Neutrophil (primary cell): Measurements from ENCODE around the gene PGAM4.
A peak's percentile ranks its signal among the peaks of the same experiment; 100 is the strongest.
"Not testable (repeated sequence)": the region's sequence is repeated elsewhere in the genome, so short reads cannot be mapped to it uniquely, and the experiment has no call there.

Experiments
- H3K27ac ChIP-seq: fragments of 200-600 bp; sonication (generic); 2 replicates; pipeline ENCODE4 v1.5.1; 2016; ENCODE audit warnings: mild to moderate bottlenecking, moderate library complexity
- H3K27me3 ChIP-seq: fragments of 200-600 bp; sonication (generic); 2 replicates; pipeline ENCODE4 v1.6.0; 2016; ENCODE audit warnings: mild to moderate bottlenecking
- H3K36me3 ChIP-seq: fragments of 200-600 bp; sonication (generic); 2 replicates; pipeline ENCODE4 v1.5.1; 2017
- H3K4me1 ChIP-seq, 2 experiments: fragments of 200-600 bp in 1 of 2; sonication (generic) in 1 of 2; 1 replicate in 1 of 2; 2 replicates in 1 of 2; pipeline versions ENCODE4 v1.5.1 to v1.6.1; 2013 to 2016; ENCODE audit warnings: low read depth in 1 of 2, low read length in 1 of 2, mild to moderate bottlenecking in 1 of 2, moderate library complexity in 1 of 2; ENCODE audit not compliant: control insufficient read depth in 1 of 2, insufficient read depth in 1 of 2
- H3K4me3 ChIP-seq, 2 experiments: fragments of 200-600 bp in 1 of 2; sonication (generic) in 1 of 2; 1 replicate in 1 of 2; 2 replicates in 1 of 2; pipeline ENCODE4 v1.5.1; 2013 to 2016; ENCODE audit warnings: low read depth in 1 of 2, low read length in 1 of 2, mild to moderate bottlenecking in 1 of 2, moderate library complexity in 1 of 2
- H3K9me3 ChIP-seq: fragments of 200-600 bp; sonication (generic); 2 replicates; pipeline ENCODE4 v1.5.1; 2016
- CTCF ChIP-seq: fragments of 200-600 bp; sonication (generic); IDR thresholded peaks from 2 replicates; pipeline ENCODE4 v1.5.1; 2016; ENCODE audit warnings: antibody characterized with exemption

Gene PGAM4

GRCh38 chrX:77945910-77946545 is 23.4 kb downstream of the PGAM4 start:
- no peak overlapping the region for H3K4me3 ChIP-seq
- H3K36me3 ChIP-seq, result no peaks in the 10 kb centered on the region
- H3K4me1 ChIP-seq, result peaks cover 27 to 33% of the 10 kb centered on the region in 2 experiments
- H3K27me3 ChIP-seq, result no peaks in the 10 kb centered on the region
- no peak overlapping the region for H3K27ac ChIP-seq
- TF ChIP-seq CTCF, result no peak
- H3K9me3 ChIP-seq, result no peaks in the 10 kb centered on the region

DNA sequence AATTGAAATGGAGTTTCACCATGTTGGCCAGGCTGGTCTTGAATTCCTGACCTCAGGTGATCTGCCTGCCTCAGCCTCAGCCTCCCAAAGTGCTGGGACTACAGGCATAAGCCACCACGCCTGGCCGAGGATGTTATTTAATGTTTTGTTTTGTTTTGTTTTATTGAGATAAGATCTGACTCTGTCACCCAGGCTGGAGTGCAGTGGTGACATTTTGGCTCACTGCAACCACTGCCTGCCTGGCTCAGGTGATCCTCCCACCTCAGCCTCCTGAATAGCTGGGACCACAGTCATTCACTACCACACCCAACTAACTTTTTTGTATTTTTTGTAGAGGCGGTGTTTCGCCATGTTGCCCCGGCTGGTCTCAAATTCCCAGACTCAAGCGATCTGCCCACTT is 24.4 kb downstream of the PGAM4 start:
- H3K27me3 ChIP-seq, H3K9me3 ChIP-seq, H3K36me3 ChIP-seq: not testable (repeated sequence)

GRCh38 chrX:77938083-77938680 is 31.3 kb downstream of the PGAM4 start:
- no peak overlapping the region for H3K4me3 ChIP-seq
- peak overlapping the region; percentile 69 for H3K27ac ChIP-seq
- peaks cover 33 to 35% of the 10 kb centered on the region in 2 experiments for H3K4me1 ChIP-seq
- H3K36me3 ChIP-seq, result no peaks in the 10 kb centered on the region
- no peak for TF ChIP-seq CTCF
- H3K27me3 ChIP-seq, result no peaks in the 10 kb centered on the region
- no peaks in the 10 kb centered on the region for H3K9me3 ChIP-seq

More for the DNA sequence above, 24.4 kb downstream of the PGAM4 start:
- peaks cover 27 to 33% of the 10 kb centered on the region in 2 experiments for H3K4me1 ChIP-seq
- peak overlapping the region; percentile 87 for H3K27ac ChIP-seq
- not testable (repeated sequence) for H3K4me3 ChIP-seq

GRCh38 chrX:77937291-77937690 is 32.1 kb downstream of the PGAM4 start:
- H3K4me1 ChIP-seq, result peaks cover 25 to 27% of the 10 kb centered on the region in 2 experiments
- H3K27me3 ChIP-seq, result no peaks in the 10 kb centered on the region
- TF ChIP-seq CTCF, result no peak
- no peaks in the 10 kb centered on the region for H3K36me3 ChIP-seq
- no peaks in the 10 kb centered on the region for H3K9me3 ChIP-seq
- H3K27ac ChIP-seq, result no peak overlapping the region
- no peak overlapping the region for H3K4me3 ChIP-seq

DNA sequence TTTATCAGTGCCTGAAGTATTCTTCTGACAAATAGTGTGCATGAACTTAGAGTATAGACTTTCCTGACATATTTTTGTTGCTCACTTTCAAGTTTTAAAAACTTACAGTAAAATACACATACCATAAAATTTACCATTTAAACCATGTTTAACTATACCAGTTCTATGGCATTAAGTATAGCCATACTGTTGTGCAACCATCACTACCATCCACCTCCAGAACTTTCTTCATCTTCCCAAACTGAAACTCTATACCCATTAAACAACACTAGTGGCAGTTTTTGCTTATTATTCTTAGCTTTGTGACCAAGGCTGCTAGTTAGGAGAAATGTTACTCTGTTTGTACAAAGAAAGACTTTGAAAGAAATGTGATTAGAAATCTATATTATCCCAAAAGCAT is 33.1 kb downstream of the PGAM4 start:
- H3K4me3 ChIP-seq, result no peak overlapping the region
- H3K9me3 ChIP-seq, result no peaks in the 10 kb centered on the region
- H3K27ac ChIP-seq, result no peak overlapping the region
- no peak for TF ChIP-seq CTCF
- H3K4me1 ChIP-seq, result peaks cover 17 to 18% of the 10 kb centered on the region in 2 experiments
- no peaks in the 10 kb centered on the region for H3K27me3 ChIP-seq
- H3K36me3 ChIP-seq, result no peaks in the 10 kb centered on the region

DNA sequence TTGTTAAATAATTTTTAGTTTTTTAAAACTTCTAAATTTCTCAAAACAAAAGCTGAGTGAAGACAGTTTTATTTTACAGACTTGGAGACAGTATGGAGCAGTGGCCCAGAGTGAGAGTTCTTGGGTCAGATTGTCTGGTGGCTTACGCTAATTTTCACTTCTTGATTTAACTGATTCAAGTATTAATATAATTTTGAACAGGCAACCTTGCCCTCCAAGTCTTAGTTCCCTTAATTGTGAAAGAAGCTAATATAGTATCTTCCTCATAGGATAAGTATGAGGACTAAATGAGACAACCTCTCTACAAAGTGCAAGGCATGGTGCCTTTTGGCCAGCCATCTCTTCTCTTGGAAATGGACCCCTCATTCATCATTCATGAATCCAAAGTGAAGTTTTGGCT is 33.6 kb downstream of the PGAM4 start:
- Histone ChIP-seq H3K27me3 (no peaks in the 10 kb centered on the region), H3K4me1 (peaks cover 16 to 18% of the 10 kb centered on the region in 2 experiments), H3K4me3 (no peak overlapping the region), H3K27ac (no peak overlapping the region), H3K9me3 (no peaks in the 10 kb centered on the region), H3K36me3 (no peaks in the 10 kb centered on the region)
- TF ChIP-seq CTCF, result no peak
